ENCODE measurements around the gene PASK. TPM values are rescaled to one million over a fixed set of nuclear protein-coding genes. Genes with fewer than 3 reads are reported as not detected.

Gene PASK
- total RNA-seq, 2 donors from 2014 or later, result 12.3 to 14.8 TPM

- intact Hi-C loops (cut with DNase I, micrococcal nuclease), result no loop called here
- no peak for DNase-seq
- ATAC-seq, result no peak
Measured at GRCh38 chr2:241134711-241135110, 14.6 kb downstream of the PASK start.

GRCh38 chr2:241133436-241133820, 15.8 kb downstream of the PASK start:
- DNase-seq (no peak), ATAC-seq (no peak)
- intact Hi-C loops (cut with DNase I, micrococcal nuclease), result no loop called here

- ATAC-seq (no peak), DNase-seq (peak in 1 of 2 donors; percentile 6)
- intact Hi-C loops (cut with DNase I, micrococcal nuclease), result no loop called here
Measured at GRCh38 chr2:241132538-241133435, 16.5 kb downstream of the PASK start.

GRCh38 chr2:241131531-241131930, 17.7 kb downstream of the PASK start:
- intact Hi-C loops (cut with DNase I, micrococcal nuclease), result no loop called here
- DNase-seq (peak in 1 of 2 donors; percentile 11), ATAC-seq (no peak)

- intact Hi-C loops (cut with DNase I, micrococcal nuclease), result no loop called here
- no peak for ATAC-seq
- peak in 1 of 2 donors; percentile 8 for DNase-seq
Measured at GRCh38 chr2:241130316-241130715, 19.0 kb downstream of the PASK start.

- intact Hi-C loops (cut with DNase I, micrococcal nuclease), result no loop called here
- DNase-seq, result peak in 1 of 2 donors; percentile 12
- ATAC-seq, result no peak
Measured at GRCh38 chr2:241129086-241129871, 20.0 kb downstream of the PASK start.

GRCh38 chr2:241128266-241128665, 21.0 kb downstream of the PASK start:
- no peak for ATAC-seq
- intact Hi-C loops (cut with DNase I, micrococcal nuclease), result no loop called here

GRCh38 chr2:241126771-241127202, 22.5 kb downstream of the PASK start:
- ATAC-seq, result no peak
- intact Hi-C loops (cut with DNase I, micrococcal nuclease), result no loop called here
- peak in 1 of 2 donors; percentile 15 for DNase-seq

More at GRCh38 chr2:241128266-241128665, 21.0 kb downstream of the PASK start:
- peak in 1 of 2 donors; percentile 8 for DNase-seq

- ATAC-seq, result no peak
- peak in 1 of 2 donors; percentile 15 for DNase-seq
- intact Hi-C loops (cut with DNase I, micrococcal nuclease), result no loop called here
Measured at GRCh38 chr2:241126201-241126611, 23.1 kb downstream of the PASK start.

GRCh38 chr2:241125626-241126025, 23.6 kb downstream of the PASK start:
- DNase-seq, result peak in 1 of 2 donors; percentile 8
- ATAC-seq, result no peak
- intact Hi-C loops (cut with DNase I, micrococcal nuclease), result no loop called here

GRCh38 chr2:241123816-241124536, 25.3 kb downstream of the PASK start:
- peak in 1 of 2 donors; percentile 66 for DNase-seq
- intact Hi-C loops (cut with DNase I, micrococcal nuclease), result no loop called here

GRCh38 chr2:241122376-241123002, 26.8 kb downstream of the PASK start:
- intact Hi-C loops (cut with DNase I, micrococcal nuclease), result no loop called here
- ATAC-seq, result no peak
- DNase-seq, result no peak

More at GRCh38 chr2:241123816-241124536, 25.3 kb downstream of the PASK start:
- peak; percentile 98 for ATAC-seq

GRCh38 chr2:241121008-241121407, 28.3 kb downstream of the PASK start:
- DNase-seq, result no peak
- intact Hi-C loops (cut with DNase I, micrococcal nuclease), result no loop called here
- no peak for ATAC-seq

GRCh38 chr2:241120440-241120839, 28.8 kb downstream of the PASK start:
- intact Hi-C loops (cut with DNase I, micrococcal nuclease), result no loop called here
- no peak for DNase-seq
- ATAC-seq, result no peak

- no peak for ATAC-seq
- intact Hi-C loops (cut with DNase I, micrococcal nuclease), result no loop called here
- no peak for DNase-seq
Measured at GRCh38 chr2:241118737-241119505, 30.4 kb downstream of the PASK start.

GRCh38 chr2:241116606-241117560, 32.4 kb downstream of the PASK start:
- no peak for ATAC-seq
- intact Hi-C loops (cut with DNase I, micrococcal nuclease), result no loop called here
- DNase-seq, result no peak

- DNase-seq, result no peak
- intact Hi-C loops (cut with DNase I, micrococcal nuclease), result no loop called here
- no peak for ATAC-seq
Measured at GRCh38 chr2:241115361-241115760, 33.9 kb downstream of the PASK start.
